GM18505 (cell line): Measurements from ENCODE around the gene POT1.

ENCODE experiments used
- ATAC-seq: cut with Tn5 transposase; IDR thresholded peaks from one replicate; pipeline ENCODE4 v1.9.1; 2021; ENCODE audit not compliant: unreplicated experiment
- POLR2A ChIP-seq: IDR thresholded peaks from 4 replicates; pipeline ENCODE4 v1.6.1; 2011; ENCODE audit warnings: borderline replicate concordance; ENCODE audit not compliant: insufficient read depth, insufficient read length; ENCODE audit errors: extremely low read depth

POT1 gene

GRCh38 chr7:124810605-124811004 lies 119.0 kb downstream of the POT1 start:
- TF ChIP-seq POLR2A: no peak
- ATAC-seq: no peak

DNA sequence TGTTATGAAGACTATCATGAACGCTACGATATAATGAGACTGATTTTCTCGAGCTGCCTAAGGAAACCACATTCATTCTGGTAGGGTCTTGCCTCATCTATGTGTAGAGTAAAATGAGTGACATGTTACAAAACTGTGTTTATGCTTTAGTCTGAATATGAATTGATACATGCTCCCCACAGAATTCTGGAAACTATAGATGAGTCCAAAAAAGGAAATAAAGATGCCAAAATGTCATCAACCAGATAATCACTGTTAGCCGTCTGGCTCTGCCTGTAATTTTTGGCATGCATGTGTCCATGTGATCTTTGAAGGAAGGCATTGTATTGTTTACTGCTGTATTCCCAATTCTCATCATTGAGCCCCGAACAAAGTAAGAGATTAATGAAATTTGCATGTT lies 121.4 kb downstream of the POT1 start:
- TF ChIP-seq POLR2A: no peak
- ATAC-seq: no peak

GRCh38 chr7:124801330-124801895 lies 128.2 kb downstream of the POT1 start:
- no peak for TF ChIP-seq POLR2A
- ATAC-seq: no peak

DNA sequence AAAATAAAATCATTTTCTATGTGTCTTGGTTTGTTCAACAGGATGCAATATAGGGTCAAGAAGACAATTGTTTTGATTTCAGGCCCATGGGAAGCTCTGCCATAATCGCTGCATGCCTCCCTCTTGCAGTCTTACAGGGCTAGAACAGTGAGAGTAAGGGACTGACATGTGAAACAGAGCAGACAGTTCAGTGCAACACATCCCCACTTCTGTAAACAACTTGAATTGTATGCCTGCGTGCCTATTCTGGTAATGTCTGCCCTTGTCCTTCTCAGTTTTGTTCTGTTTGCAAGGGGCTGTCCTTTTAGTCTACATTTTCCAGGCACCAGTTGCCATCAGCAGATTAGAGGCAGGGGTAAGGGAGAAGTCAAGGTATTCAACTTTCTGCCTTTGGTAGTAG lies 129.2 kb downstream of the POT1 start:
- ATAC-seq: no peak
- TF ChIP-seq POLR2A: no peak

DNA sequence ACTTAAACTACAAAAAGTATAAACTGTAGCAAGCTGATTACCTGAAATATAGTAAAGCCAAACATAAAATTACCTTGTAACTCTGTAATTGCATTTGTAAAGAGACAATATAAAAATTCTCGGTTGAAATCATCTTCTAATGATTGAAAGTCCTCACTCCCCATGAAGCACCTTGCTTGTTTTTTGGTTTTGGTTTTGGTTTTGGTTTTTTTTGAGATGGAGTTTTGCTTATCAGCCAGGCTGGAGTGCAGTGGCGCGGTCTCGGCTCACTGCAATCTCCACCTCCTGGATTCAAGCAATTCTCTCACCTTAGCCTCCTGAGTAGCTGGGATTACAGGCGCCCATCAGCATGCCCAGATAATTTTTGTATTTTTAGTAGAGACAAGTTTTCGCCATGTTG lies 130.2 kb downstream of the POT1 start:
- TF ChIP-seq POLR2A: no peak
- no peak for ATAC-seq

DNA sequence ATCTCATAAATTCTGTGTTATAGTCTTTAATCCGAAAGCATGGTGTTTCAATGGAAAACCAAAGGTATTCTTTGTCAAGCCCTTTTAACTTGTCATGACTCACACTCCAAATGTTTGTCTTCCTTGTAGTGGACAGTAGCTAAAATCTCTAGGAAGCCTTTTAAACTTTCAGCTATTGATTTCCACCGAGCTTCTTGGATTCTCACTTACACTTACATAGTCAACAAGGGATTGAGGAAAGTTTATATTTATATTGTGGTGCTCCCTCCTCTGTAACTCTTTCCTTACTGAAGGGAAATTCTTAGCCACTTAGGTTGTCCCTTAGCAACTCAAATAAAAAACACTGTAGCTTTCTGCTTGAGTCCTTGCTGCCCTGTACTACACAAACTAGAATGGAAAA lies 132.9 kb downstream of the POT1 start:
- no peak for ATAC-seq
- TF ChIP-seq POLR2A: no peak

GRCh38 chr7:124792696-124793095 lies 136.9 kb downstream of the POT1 start:
- TF ChIP-seq POLR2A: no peak
- ATAC-seq: no peak

- ATAC-seq: no peak
- no peak for TF ChIP-seq POLR2A
Observed at GRCh38 chr7:124792002-124792401, 137.6 kb downstream of the POT1 start.

- ATAC-seq: no peak
- no peak for TF ChIP-seq POLR2A
Observed at GRCh38 chr7:124791426-124791825, 138.2 kb downstream of the POT1 start.

DNA sequence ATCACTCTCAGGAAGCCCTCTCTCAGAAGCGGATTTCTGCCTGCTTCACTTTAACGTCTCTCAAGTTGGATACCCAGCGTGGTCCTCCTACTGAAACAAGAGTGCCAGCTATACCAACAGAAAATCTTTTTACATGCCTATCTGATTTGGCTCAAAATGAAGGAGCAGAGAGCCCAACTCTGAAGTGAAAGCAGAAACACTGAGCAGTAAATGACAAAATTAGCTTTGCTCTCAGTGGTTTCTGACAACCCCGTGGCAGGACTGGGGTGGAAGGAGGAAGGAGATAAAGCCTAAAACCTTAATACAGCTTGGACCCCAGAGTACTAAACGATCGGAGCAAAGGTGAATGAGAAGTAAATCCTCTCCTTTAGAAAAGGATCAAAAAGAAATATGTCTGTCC lies 139.0 kb downstream of the POT1 start:
- no peak for ATAC-seq
- TF ChIP-seq POLR2A: no peak

- no peak for ATAC-seq
- TF ChIP-seq POLR2A: no peak
Observed at GRCh38 chr7:124785994-124786393, 143.6 kb downstream of the POT1 start.

- TF ChIP-seq POLR2A: no peak
- ATAC-seq: peak; percentile 93
Observed at GRCh38 chr7:124784879-124785818, 144.5 kb downstream of the POT1 start.

GRCh38 chr7:124783271-124783670 lies 146.4 kb downstream of the POT1 start:
- no peak for TF ChIP-seq POLR2A
- no peak for ATAC-seq

DNA sequence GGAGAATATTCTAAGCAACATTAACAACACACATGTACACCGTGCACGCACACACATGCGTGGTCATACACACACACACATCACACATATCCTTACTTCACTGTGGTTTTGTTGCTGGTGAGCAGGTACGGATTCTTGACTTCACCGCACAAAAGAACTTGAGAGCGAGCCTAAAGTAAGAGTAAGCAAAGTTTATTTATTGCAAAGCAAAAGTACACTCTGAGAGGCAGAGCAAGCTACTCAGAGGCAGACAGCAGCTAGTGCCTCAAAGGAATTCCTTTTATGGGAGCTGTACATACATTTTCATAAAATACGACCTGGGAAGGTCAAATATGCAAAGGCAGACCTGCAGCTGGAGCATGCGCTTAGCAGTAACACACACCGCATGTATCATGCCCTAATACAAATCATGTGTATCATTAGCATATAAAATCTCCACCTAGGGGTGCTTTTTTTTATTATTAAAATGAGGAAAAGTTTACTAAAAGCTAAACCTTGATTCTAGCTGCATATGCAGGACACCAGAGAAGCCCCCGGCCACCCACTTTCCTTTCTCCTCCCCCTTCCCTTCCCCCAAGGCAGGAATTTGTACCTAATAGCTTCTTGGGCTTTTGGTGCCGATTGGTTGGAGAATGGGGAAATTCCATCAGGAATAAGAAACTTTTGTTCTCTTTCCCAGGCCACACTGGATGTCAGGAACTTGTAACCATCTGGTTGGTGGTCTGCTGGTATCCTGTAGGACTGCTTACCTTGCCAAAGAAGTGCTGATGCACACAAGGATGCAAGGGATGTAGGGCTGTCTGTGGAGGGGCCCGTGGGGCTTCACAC lies 147.5 kb downstream of the POT1 start:
- TF ChIP-seq POLR2A: no peak
- no peak for ATAC-seq

DNA sequence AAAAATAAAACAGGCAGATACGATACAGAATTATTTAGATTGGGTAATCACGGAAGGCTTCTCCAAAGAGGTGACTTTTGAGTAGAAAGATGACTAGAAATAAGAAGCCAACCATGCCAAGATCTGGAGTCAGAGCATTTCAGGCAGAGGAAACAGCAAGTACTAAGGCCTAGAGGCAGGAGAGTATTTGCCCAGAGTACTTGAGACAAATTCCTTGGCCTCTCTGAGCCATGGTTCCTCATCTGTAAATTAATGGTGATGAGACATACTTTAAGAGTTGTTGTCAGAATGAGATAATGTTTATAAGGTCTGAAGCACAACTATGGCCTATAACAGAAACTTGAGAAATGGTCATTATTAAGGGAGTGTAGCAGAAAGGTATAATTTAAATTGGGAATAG lies 148.2 kb downstream of the POT1 start:
- TF ChIP-seq POLR2A: no peak

More for the DNA sequence above, 148.2 kb downstream of the POT1 start:
- ATAC-seq: no peak
